ENCODE data around the gene TMEM30A.

Gene TMEM30A

GRCh38 chr6:75261299-75261698, 23.3 kb downstream of the TMEM30A start:
- no peak for DNase-seq

- DNase-seq: peak; percentile 24 to 57
Observed at GRCh38 chr6:75257343-75258087, 27.1 kb downstream of the TMEM30A start.

GRCh38 chr6:75250552-75250951, 34.0 kb downstream of the TMEM30A start:
- DNase-seq: no peak

GRCh38 chr6:75249837-75250236, 34.8 kb downstream of the TMEM30A start:
- DNase-seq: no peak

GRCh38 chr6:75246386-75246785, 38.2 kb downstream of the TMEM30A start:
- DNase-seq: no peak

- peak in 1 of 2 experiments; percentile 10 for DNase-seq
Observed at GRCh38 chr6:75244063-75244584, 40.5 kb downstream of the TMEM30A start.

- peak; percentile 98 for DNase-seq
Observed at GRCh38 chr6:75243333-75244062, 41.1 kb downstream of the TMEM30A start, which contains the start of gene COX7A2. Gene COX7A2, minus strand, starts transcription at chr6:75243801. Its CDS starts 67 bp downstream, at chr6:75243734.

- DNase-seq: no peak
Observed at GRCh38 chr6:75236630-75237029, 48.0 kb downstream of the TMEM30A start.

- DNase-seq: no peak
Observed at GRCh38 chr6:75235271-75235670, 49.3 kb downstream of the TMEM30A start.

GRCh38 chr6:75234126-75234865, 50.3 kb downstream of the TMEM30A start:
- DNase-seq: no peak

- DNase-seq: no peak
Observed at GRCh38 chr6:75233092-75233615, 51.4 kb downstream of the TMEM30A start.

GRCh38 chr6:75230484-75231325, 53.9 kb downstream of the TMEM30A start:
- peak in 1 of 2 experiments; percentile 48 for DNase-seq

GRCh38 chr6:75224303-75224926, 60.2 kb downstream of the TMEM30A start:
- DNase-seq: no peak

GRCh38 chr6:75223428-75223827, 61.2 kb downstream of the TMEM30A start:
- DNase-seq: no peak

- no peak for DNase-seq
Observed at GRCh38 chr6:75222261-75222660, 62.3 kb downstream of the TMEM30A start.

- no peak for DNase-seq
Observed at GRCh38 chr6:75221116-75221515, 63.5 kb downstream of the TMEM30A start.

GRCh38 chr6:75220357-75220756, 64.2 kb downstream of the TMEM30A start:
- DNase-seq: no peak

- DNase-seq: no peak
Observed at GRCh38 chr6:75219263-75219662, 65.3 kb downstream of the TMEM30A start.

GRCh38 chr6:75217193-75217592, 67.4 kb downstream of the TMEM30A start:
- no peak for DNase-seq

GRCh38 chr6:75215291-75215690, 69.3 kb downstream of the TMEM30A start:
- DNase-seq: no peak

- DNase-seq: no peak
Observed at GRCh38 chr6:75213732-75214131, 70.9 kb downstream of the TMEM30A start.

- no peak for DNase-seq
Observed at GRCh38 chr6:75213112-75213511, 71.5 kb downstream of the TMEM30A start.

Measured in NCI-H526 (cell line).